Lung microvascular endothelial cell (primary cell): ENCODE data around the gene SMTNL1. TPM values are rescaled to one million over a fixed set of nuclear protein-coding genes. Genes with fewer than 3 reads are reported as not detected.

Experiments
- DNase-seq, 2 donors: peaks; one replicate each; pipeline versions ENCODE4 v3.0.0 to v3.0.0-alpha.2; 2010; ENCODE audit warnings: low read depth in 2 of 2
- total RNA-seq: library from RNA; depleted of rRNA; stranded (reverse); fragments of >200 nt; gene quantifications from 2 replicates; pipeline ENCODE4 v1.2.1, GENCODE V29; 2014

Gene SMTNL1
- total RNA-seq, result not detected in 2 replicates

- no peak for DNase-seq
Observed at GRCh38 chr11:57536947-57537619, at the start of gene SMTNL1. Gene SMTNL1 (plus strand): TSS chr11:57537595. CDS start chr11:57542643, 5,048 bp downstream.

GRCh38 chr11:57487920-57488659 is 49.3 kb upstream of the SMTNL1 start:
- no peak for DNase-seq

- peak in 1 of 2 donors; percentile 26 for DNase-seq
Observed at GRCh38 chr11:57490456-57491248, 46.7 kb upstream of the SMTNL1 start.

- peak; percentile 51 to 66 for DNase-seq
Observed at GRCh38 chr11:57491371-57492061, 45.9 kb upstream of the SMTNL1 start.

- DNase-seq, result peak; percentile 37 to 67
Observed at GRCh38 chr11:57493507-57494503, 43.6 kb upstream of the SMTNL1 start.

DNA sequence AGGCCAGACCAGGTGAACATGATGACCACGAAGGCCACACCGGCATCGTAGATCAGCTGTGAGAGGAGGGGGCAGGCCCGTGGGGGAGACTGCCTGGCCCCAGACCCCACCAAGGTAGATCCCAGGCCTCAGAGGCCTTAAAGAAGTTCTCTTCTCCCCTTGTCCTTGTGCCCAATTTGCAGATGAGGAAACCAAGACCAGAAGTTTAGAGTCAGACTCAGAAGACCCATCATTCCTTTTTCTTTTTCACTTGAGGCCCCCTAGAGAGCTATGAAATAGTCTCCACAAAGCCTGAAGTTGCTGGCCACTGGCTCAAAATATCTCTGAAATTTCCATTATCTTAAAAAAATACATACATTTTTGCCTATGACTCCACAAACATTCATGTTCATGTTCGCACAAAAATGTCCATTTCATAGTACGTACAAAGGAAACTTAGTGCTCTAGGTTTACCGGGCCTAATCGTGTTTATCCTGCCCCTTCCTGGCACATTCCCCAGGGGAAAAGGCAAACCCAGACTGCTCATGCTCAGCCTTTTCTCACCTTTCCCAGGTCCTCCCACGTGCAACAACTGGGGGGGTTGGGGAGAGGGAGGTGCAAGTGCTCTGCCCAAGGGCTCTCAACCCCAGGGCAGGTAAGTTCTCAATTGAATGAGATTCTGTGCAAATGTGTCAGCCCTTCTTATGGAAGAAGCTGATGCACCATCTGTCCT is 41.1 kb upstream of the SMTNL1 start:
- DNase-seq, result no peak

GRCh38 chr11:57497303-57498247 is 39.8 kb upstream of the SMTNL1 start:
- DNase-seq, result no peak

- DNase-seq, result no peak
Observed at GRCh38 chr11:57498540-57498939, 38.9 kb upstream of the SMTNL1 start.

DNA sequence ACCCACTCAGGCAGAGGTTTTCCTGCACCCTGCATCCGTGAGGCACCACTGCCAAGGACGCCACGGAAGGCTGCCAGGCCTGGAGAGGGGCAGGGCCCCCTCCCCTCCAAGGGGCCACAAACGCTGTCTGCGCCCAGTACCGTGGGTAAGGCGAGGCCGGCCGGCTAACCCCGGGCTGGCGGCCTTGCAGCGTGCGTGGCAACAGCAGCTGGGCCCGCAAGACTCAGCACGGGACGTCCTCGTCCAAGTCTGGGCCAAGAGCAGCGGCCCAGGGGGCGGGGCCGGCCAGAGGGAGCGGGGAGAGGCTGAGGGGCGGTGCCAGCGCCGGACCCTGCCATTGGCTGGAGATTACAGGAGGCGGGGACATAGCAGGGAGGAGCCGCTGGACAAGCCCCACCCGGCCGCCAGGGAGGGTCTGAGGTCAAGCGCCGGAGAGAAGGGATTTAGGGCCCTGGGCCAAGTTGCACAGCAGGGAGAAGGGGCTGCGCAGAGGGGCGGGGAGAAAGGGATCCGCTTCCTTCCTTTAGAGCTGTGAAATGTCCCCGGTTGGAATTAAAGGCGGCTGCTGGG is 37.9 kb upstream of the SMTNL1 start:
- DNase-seq, result peak; percentile 88 to 94

DNA sequence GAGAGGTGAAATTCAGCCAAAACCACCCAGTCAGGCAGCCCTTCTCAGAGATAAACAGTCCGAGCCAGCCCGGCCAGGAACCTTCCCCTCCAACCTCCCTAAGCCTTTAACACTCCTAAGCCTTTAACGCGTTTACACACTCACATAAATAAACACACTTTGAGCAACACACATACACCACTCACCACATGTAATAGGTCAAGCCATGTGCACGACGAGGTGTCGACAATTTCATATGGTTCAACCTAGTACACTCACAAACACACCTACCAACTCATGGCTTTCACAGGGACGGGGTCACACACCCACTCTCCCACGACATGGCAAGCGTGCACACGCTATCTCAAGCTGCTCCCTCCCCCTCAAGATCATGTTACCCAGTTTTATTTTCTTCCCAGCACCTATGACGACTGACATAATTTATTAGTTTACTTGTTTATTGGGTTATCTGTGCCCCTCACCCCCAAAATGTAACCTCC is 37.4 kb upstream of the SMTNL1 start:
- DNase-seq, result no peak

DNA sequence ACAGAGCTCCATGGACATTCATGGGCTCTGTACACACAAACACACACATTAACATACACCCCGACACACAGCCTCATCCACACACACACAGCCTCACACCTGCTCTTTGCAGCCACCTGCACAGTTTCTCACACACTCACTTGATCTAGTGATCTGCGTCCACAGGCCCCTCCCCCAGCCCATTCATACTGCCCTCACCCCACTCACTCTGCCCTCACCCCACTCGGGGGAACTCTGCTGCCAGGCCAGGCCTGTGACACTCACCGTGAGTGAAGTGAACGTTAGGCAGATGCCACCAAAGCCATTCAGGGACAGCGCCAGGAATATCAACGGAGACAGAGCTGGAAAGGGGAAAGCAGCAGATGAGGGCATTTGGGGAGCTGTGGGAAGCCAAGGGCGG is 36.9 kb upstream of the SMTNL1 start:
- DNase-seq, result no peak

GRCh38 chr11:57500926-57501325 is 36.5 kb upstream of the SMTNL1 start:
- DNase-seq, result no peak

- DNase-seq, result no peak
Observed at GRCh38 chr11:57501953-57502352, 35.4 kb upstream of the SMTNL1 start.

DNA sequence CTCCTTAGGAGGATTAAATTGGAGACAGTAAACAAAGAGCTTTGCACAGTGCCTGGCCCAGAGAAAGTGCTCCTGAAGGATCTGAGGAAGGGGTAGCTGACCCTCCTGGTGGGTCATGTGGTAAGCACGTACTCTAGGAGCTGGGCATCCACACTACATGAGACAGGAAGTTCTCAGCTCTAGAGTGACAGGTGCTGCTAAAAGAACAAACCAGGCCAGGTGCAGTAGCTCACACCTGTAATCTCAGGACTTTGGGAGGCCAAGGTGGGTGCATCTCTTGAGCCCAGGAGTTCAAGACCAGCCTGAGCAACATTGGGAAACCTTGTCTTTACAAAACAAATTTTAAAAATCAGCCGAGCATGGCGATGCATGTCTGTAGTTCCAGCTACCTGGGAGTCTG is 35.0 kb upstream of the SMTNL1 start:
- no peak for DNase-seq

- no peak for DNase-seq
Observed at GRCh38 chr11:57502870-57503269, 34.5 kb upstream of the SMTNL1 start.

- DNase-seq, result no peak
Observed at GRCh38 chr11:57504511-57504910, 32.9 kb upstream of the SMTNL1 start.

GRCh38 chr11:57506522-57506921 is 30.9 kb upstream of the SMTNL1 start:
- no peak for DNase-seq
